ENCODE results near the gene EGLN2.
"Not testable (repeated sequence)": the region's sequence is repeated elsewhere in the genome, so short reads cannot be mapped to it uniquely, and the experiment has no call there.

Gene EGLN2

GRCh38 chr19:40776932-40777644 lies 21.9 kb upstream of the EGLN2 start:
- peak; percentile 100 for DNase-seq

GRCh38 chr19:40777645-40777936 lies 21.4 kb upstream of the EGLN2 start:
- no peak for DNase-seq

- peak; percentile 100 for DNase-seq
Observed at GRCh38 chr19:40777937-40778705, 20.9 kb upstream of the EGLN2 start, which contains the start of gene RAB4B. TSS of gene RAB4B (plus strand) at chr19:40778247. CDS start at chr19:40778376, 129 bp downstream.

GRCh38 chr19:40778706-40779284 lies 20.2 kb upstream of the EGLN2 start:
- DNase-seq = no peak

GRCh38 chr19:40780582-40780981 lies 18.4 kb upstream of the EGLN2 start:
- no peak for DNase-seq

GRCh38 chr19:40781140-40781539 lies 17.9 kb upstream of the EGLN2 start:
- DNase-seq = no peak

GRCh38 chr19:40783711-40784110 lies 15.3 kb upstream of the EGLN2 start:
- DNase-seq = no peak

- DNase-seq = not testable (repeated sequence)
Observed at GRCh38 chr19:40784146-40784545, 14.8 kb upstream of the EGLN2 start.

GRCh38 chr19:40785526-40785925 lies 13.5 kb upstream of the EGLN2 start:
- no peak for DNase-seq

- DNase-seq = no peak
Observed at GRCh38 chr19:40786060-40787037, 12.6 kb upstream of the EGLN2 start.

GRCh38 chr19:40791349-40791748 lies 7.6 kb upstream of the EGLN2 start:
- no peak for DNase-seq

GRCh38 chr19:40791996-40792395 lies 7.0 kb upstream of the EGLN2 start:
- no peak for DNase-seq

GRCh38 chr19:40797166-40797962 lies 1.6 kb upstream of the EGLN2 start:
- DNase-seq = no peak

- peak; percentile 98 for DNase-seq
Observed at GRCh38 chr19:40797963-40798682, 868 bp upstream of the EGLN2 start.

- DNase-seq = no peak
Observed at GRCh38 chr19:40799558-40800338, 757 bp downstream of the EGLN2 start.

- DNase-seq = no peak
Observed at GRCh38 chr19:40800339-40800996, 1.5 kb downstream of the EGLN2 start.

GRCh38 chr19:40800997-40801377 lies 2.0 kb downstream of the EGLN2 start:
- no peak for DNase-seq

GRCh38 chr19:40801426-40802299 lies 2.7 kb downstream of the EGLN2 start:
- no peak for DNase-seq
